H9 (cell line): Measurements from ENCODE around the gene ZC3H12D. TPM values are rescaled to one million over a fixed set of nuclear protein-coding genes. Genes with fewer than 3 reads are reported as not detected.
A peak's percentile ranks its signal among the peaks of the same experiment; 100 is the strongest.

Experiments used
- DNase-seq: peaks from one replicate; pipeline ENCODE4 v3.0.0-alpha.2; 2017
- H2AFZ ChIP-seq: one replicate; pipeline ENCODE4 v1.6.1; 2013; ENCODE audit warnings: mild to moderate bottlenecking, low read length, control low read depth, moderate library complexity
- H2AK5ac ChIP-seq: 2 replicates; pipeline ENCODE4 v1.6.1; 2013; ENCODE audit warnings: low read length, control low read depth, mixed read lengths; ENCODE audit not compliant: insufficient read length
- H2BK120ac ChIP-seq: one replicate; pipeline ENCODE4 v1.6.1; 2013; ENCODE audit warnings: low read depth, mild to moderate bottlenecking, low read length, control low read depth, inconsistent platforms; ENCODE audit not compliant: poor library complexity, severe bottlenecking
- H2BK12ac ChIP-seq: 2 replicates; pipeline ENCODE4 v1.6.1; 2013; ENCODE audit warnings: low read length, control low read depth, mixed read lengths, low read depth; ENCODE audit not compliant: insufficient read length
- H2BK15ac ChIP-seq: 2 replicates; pipeline ENCODE4 v1.6.1; 2013; ENCODE audit warnings: low read depth, low read length, control low read depth
- H2BK20ac ChIP-seq: one replicate; pipeline ENCODE4 v1.6.1; 2013; ENCODE audit warnings: low read depth, mild to moderate bottlenecking, low read length, control low read depth, inconsistent platforms; ENCODE audit not compliant: poor library complexity, severe bottlenecking
- H2BK5ac ChIP-seq: 2 replicates; pipeline ENCODE4 v1.6.1; 2013; ENCODE audit warnings: low read length, control low read depth, mixed read lengths; ENCODE audit not compliant: insufficient read length
- H3K14ac ChIP-seq: 2 replicates; pipeline ENCODE4 v1.6.1; 2013; ENCODE audit warnings: low read length, control low read depth; ENCODE audit not compliant: insufficient read depth
- H3K18ac ChIP-seq: 2 replicates; pipeline ENCODE4 v1.6.1; 2013; ENCODE audit warnings: low read depth, mild to moderate bottlenecking, mixed read lengths, low read length, control low read depth; ENCODE audit not compliant: insufficient read length
- H3K23ac ChIP-seq: 2 replicates; pipeline ENCODE4 v1.6.1; 2013; ENCODE audit warnings: low read length, control low read depth, mixed read lengths, low read depth; ENCODE audit not compliant: insufficient read length
- H3K23me2 ChIP-seq: 2 replicates; pipeline ENCODE4 v1.6.1; 2013; ENCODE audit warnings: low read depth, mild to moderate bottlenecking, mixed read lengths, low read length, control low read depth; ENCODE audit not compliant: insufficient read length, poor library complexity, severe bottlenecking
- H3K27ac ChIP-seq: 2 replicates; pipeline ENCODE4 v1.5.1; 2013; ENCODE audit warnings: low read length, control low read depth, mixed read lengths, low read depth; ENCODE audit not compliant: insufficient read length
- H3K27me3 ChIP-seq: 2 replicates; pipeline ENCODE4 v1.6.1; 2013; ENCODE audit warnings: low read length, control low read depth, inconsistent platforms; ENCODE audit not compliant: insufficient read depth
- H3K4ac ChIP-seq: 2 replicates; pipeline ENCODE4 v1.6.1; 2013; ENCODE audit warnings: low read depth, mild to moderate bottlenecking, control low read depth, inconsistent platforms, low read length, moderate library complexity
- H3K4me1 ChIP-seq: 2 replicates; pipeline ENCODE4 v1.6.1; 2013; ENCODE audit warnings: low read length, control low read depth, inconsistent platforms; ENCODE audit not compliant: insufficient read depth
- H3K4me2 ChIP-seq: 2 replicates; pipeline ENCODE4 v1.6.1; 2013; ENCODE audit warnings: low read length, control low read depth, mixed read lengths; ENCODE audit not compliant: insufficient read length, insufficient read depth
- H3K56ac ChIP-seq: 2 replicates; pipeline ENCODE4 v1.6.1; 2013; ENCODE audit warnings: low read depth, mild to moderate bottlenecking, mixed read lengths, low read length, control low read depth; ENCODE audit not compliant: insufficient read length
- H3K79me1 ChIP-seq: 2 replicates; pipeline ENCODE4 v1.6.1; 2013; ENCODE audit warnings: low read depth, mild to moderate bottlenecking, moderate library complexity, low read length, control low read depth, inconsistent platforms; ENCODE audit not compliant: insufficient read depth, poor library complexity, severe bottlenecking
- H3K79me2 ChIP-seq: 2 replicates; pipeline ENCODE4 v1.6.1; 2013; ENCODE audit warnings: low read length, control low read depth, inconsistent platforms; ENCODE audit not compliant: insufficient read depth
- H3K9ac ChIP-seq: 2 replicates; pipeline ENCODE4 v1.6.1; 2013; ENCODE audit warnings: low read length, control low read depth, mixed read lengths; ENCODE audit not compliant: insufficient read length; ENCODE audit errors: extremely low read depth
- H3K9me3 ChIP-seq: one replicate; pipeline ENCODE4 v1.6.1; 2013; ENCODE audit warnings: low read depth, low read length, inconsistent platforms; ENCODE audit not compliant: control insufficient read depth
- H3T11ph ChIP-seq: one replicate; pipeline ENCODE4 v1.6.1; 2013; ENCODE audit warnings: mild to moderate bottlenecking, low read length, control low read depth, inconsistent platforms
- H4K20me1 ChIP-seq: one replicate; pipeline ENCODE4 v1.6.1; 2013; ENCODE audit not compliant: control insufficient read depth, insufficient read length, insufficient read depth
- H4K5ac ChIP-seq: 2 replicates; pipeline ENCODE4 v1.6.1; 2013; ENCODE audit warnings: low read depth, mild to moderate bottlenecking, mixed read lengths, low read length, control low read depth; ENCODE audit not compliant: insufficient read length
- H4K8ac ChIP-seq: replicated peaks from 2 replicates; pipeline ENCODE4 v1.6.1; 2013; ENCODE audit warnings: low read length, control low read depth, mixed read lengths, low read depth; ENCODE audit not compliant: insufficient read length
- H4K91ac ChIP-seq: 2 replicates; pipeline ENCODE4 v1.6.1; 2013; ENCODE audit warnings: low read depth, mild to moderate bottlenecking, moderate library complexity, mixed read lengths, low read length, control low read depth; ENCODE audit not compliant: insufficient read length
- H3K27ac Mint-ChIP-seq, 3 experiments: 2 replicates in 2 of 3; 3 replicates in 1 of 3; pipeline ENCODE4 v1.8.0; 2020 to 2021; ENCODE audit warnings: mixed read lengths in 3 of 3, mild to moderate bottlenecking in 1 of 3, moderate library complexity in 1 of 3
- H3K27me3 Mint-ChIP-seq: 2 replicates; pipeline ENCODE4 v1.8.0; 2021; ENCODE audit warnings: low read depth, mild to moderate bottlenecking, moderate library complexity, mixed read lengths
- H3K36me3 Mint-ChIP-seq, 3 experiments: 2 replicates in 2 of 3; 3 replicates in 1 of 3; pipeline ENCODE4 v1.8.0; 2020 to 2021; ENCODE audit warnings: low read depth in 3 of 3, mixed read lengths in 3 of 3; ENCODE audit not compliant: insufficient read depth in 1 of 3
- H3K4me1 Mint-ChIP-seq, 2 experiments: 2 replicates each; pipeline ENCODE4 v1.8.0; 2020; ENCODE audit warnings: mixed read lengths in 2 of 2
- H3K4me3 Mint-ChIP-seq, 2 experiments: 2 replicates in 1 of 2; 3 replicates in 1 of 2; pipeline ENCODE4 v1.8.0; 2020 to 2021; ENCODE audit warnings: mild to moderate bottlenecking in 2 of 2, mixed read lengths in 2 of 2, moderate library complexity in 1 of 2
- H3K9me3 Mint-ChIP-seq, 2 experiments: 2 replicates in 1 of 2; 3 replicates in 1 of 2; pipeline ENCODE4 v1.8.0; 2020; ENCODE audit warnings: mild to moderate bottlenecking in 2 of 2, mixed read lengths in 2 of 2, moderate library complexity in 1 of 2
- WGBS: extraction: QIAGEN DNeasy Blood & Tissue Kit; methylation state at CpG from one replicate; pipeline ENCODE4 v1.1.7; 2013; ENCODE audit warnings: missing lambda C conversion rate, low lambda C conversion rate, mixed read lengths; ENCODE audit not compliant: insufficient read length; ENCODE audit errors: extremely low coverage; 5-methylcytosine and 5-hydroxymethylcytosine counted together
- total RNA-seq: library from RNA; stranded (reverse); gene quantifications from 2 replicates; pipeline ENCODE4 v1.2.1, GENCODE V29; 2021
- TF ChIP-seq, protein P1 (sequence below): fragments of 200-600 bp; sonication (generic); conservative IDR thresholded peaks from 3 replicates; pipeline ENCODE4 v1.8.0; 2021; ENCODE audit warnings: antibody characterized with exemption, mild to moderate bottlenecking

ZC3H12D gene
- total RNA-seq, 1 experiment from 2014 or later: 0.07 TPM

DNA sequence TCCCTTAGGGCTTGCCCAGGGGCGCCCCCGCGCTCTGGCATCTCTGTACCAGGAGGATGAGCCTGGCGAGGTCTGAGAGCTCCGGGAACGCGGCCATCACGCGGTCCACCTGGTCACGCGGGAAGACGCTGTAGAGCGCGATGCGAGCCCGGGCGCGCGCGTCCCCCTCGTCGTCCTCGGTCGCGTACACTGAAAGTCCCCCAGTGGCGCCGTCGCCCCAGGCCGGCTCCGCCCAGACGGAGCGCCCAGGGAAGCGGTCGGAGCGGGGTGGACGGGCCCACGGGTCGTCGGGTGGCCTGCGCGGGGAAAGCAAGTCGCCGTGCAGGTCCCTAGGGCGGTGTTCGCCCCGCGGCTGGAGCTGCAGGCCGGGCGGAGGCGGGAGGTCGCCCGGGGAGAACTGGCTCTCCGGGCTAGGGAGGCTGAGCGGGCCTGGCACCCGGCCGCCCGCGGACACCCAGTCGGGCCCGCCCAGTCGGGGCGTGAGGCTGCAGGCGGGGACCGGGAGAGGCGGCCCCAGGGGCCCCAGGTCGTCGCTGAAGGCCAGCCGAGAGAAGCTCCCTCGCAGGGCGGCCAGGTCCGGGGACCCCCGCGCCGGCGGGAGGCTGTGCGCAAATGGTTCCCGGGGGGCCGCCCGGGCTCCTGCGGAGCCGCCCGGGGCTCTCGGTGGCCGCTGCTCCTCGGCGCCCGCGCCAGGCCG lies 34.0 kb downstream of the ZC3H12D start:
- Histone ChIP-seq H3K4me2 (peak overlapping the region; percentile 26), H3K27ac (no peak overlapping the region), H2BK20ac (no peak overlapping the region), H4K20me1 (no peaks in the 10 kb centered on the region), H4K8ac (no peak overlapping the region), H2BK12ac (no peak overlapping the region), H3K18ac (no peak overlapping the region), H3K9ac (no peak overlapping the region), H3K79me1 (no peaks in the 10 kb centered on the region), H3K14ac (peak overlapping the region; percentile 8; the same call in 1 of the 2 replicates), H2BK5ac (no peak overlapping the region), H3K27me3 (peaks cover 18% of the 10 kb centered on the region; the same call in 1 of the 2 replicates), H2BK15ac (no peak overlapping the region), H2AK5ac (no peak overlapping the region), H3K23me2 (peaks cover 6% of the 10 kb centered on the region), H3K4ac (no peak overlapping the region), H3T11ph (no peak overlapping the region), H4K91ac (no peak overlapping the region), H4K5ac (no peak overlapping the region), H3K23ac (no peak overlapping the region), H3K9me3 (no peaks in the 10 kb centered on the region), H3K79me2 (no peaks in the 10 kb centered on the region), H2AFZ (no peak overlapping the region), H3K56ac (no peak overlapping the region), H3K4me1 (no peaks in the 10 kb centered on the region), H2BK120ac (no peak overlapping the region)
- H3K27ac Mint-ChIP-seq: no peak overlapping the region
- DNase-seq: no peak
- peaks cover 54% of the 10 kb centered on the region for H3K27me3 Mint-ChIP-seq
- no peaks in the 10 kb centered on the region for H3K36me3 Mint-ChIP-seq
- WGBS: no CpG with 5 or more reads among the region's 89 CpGs
- TF ChIP-seq, protein P1, sequence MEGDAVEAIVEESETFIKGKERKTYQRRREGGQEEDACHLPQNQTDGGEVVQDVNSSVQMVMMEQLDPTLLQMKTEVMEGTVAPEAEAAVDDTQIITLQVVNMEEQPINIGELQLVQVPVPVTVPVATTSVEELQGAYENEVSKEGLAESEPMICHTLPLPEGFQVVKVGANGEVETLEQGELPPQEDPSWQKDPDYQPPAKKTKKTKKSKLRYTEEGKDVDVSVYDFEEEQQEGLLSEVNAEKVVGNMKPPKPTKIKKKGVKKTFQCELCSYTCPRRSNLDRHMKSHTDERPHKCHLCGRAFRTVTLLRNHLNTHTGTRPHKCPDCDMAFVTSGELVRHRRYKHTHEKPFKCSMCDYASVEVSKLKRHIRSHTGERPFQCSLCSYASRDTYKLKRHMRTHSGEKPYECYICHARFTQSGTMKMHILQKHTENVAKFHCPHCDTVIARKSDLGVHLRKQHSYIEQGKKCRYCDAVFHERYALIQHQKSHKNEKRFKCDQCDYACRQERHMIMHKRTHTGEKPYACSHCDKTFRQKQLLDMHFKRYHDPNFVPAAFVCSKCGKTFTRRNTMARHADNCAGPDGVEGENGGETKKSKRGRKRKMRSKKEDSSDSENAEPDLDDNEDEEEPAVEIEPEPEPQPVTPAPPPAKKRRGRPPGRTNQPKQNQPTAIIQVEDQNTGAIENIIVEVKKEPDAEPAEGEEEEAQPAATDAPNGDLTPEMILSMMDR: no peak
- H3K4me3 Mint-ChIP-seq: peak overlapping the region; percentile 60 to 75
- no peaks in the 10 kb centered on the region for H3K9me3 Mint-ChIP-seq
- 0 out of 4 replicates have a peak, but pooled peaks cover 0 to 2% of the 10 kb centered on the region in 2 experiments for H3K4me1 Mint-ChIP-seq
